Stimulated activated CD4-positive, alpha-beta T cell treated with anti-CD3 and anti-CD28 coated beads, Interleukin-2, amount 100 ng/mL, for 24 hours (primary cell): ENCODE results near the gene RFX2.
A peak's percentile ranks its signal among the peaks of the same experiment; 100 is the strongest.
"Not testable (repeated sequence)": the region's sequence is repeated elsewhere in the genome, so short reads cannot be mapped to it uniquely, and the experiment has no call there.

Source experiments
- DNase-seq, 2 donors: peaks; one replicate each; pipeline ENCODE4 v3.0.0-alpha.2; 2020

RFX2 gene

GRCh38 chr19:5967571-5967970 is 142.7 kb downstream of the RFX2 start:
- DNase-seq: no peak

- DNase-seq: no peak
Measured at GRCh38 chr19:5966941-5967340, 143.4 kb downstream of the RFX2 start.

- no peak for DNase-seq
Measured at GRCh38 chr19:5966215-5966614, 144.1 kb downstream of the RFX2 start.

DNA sequence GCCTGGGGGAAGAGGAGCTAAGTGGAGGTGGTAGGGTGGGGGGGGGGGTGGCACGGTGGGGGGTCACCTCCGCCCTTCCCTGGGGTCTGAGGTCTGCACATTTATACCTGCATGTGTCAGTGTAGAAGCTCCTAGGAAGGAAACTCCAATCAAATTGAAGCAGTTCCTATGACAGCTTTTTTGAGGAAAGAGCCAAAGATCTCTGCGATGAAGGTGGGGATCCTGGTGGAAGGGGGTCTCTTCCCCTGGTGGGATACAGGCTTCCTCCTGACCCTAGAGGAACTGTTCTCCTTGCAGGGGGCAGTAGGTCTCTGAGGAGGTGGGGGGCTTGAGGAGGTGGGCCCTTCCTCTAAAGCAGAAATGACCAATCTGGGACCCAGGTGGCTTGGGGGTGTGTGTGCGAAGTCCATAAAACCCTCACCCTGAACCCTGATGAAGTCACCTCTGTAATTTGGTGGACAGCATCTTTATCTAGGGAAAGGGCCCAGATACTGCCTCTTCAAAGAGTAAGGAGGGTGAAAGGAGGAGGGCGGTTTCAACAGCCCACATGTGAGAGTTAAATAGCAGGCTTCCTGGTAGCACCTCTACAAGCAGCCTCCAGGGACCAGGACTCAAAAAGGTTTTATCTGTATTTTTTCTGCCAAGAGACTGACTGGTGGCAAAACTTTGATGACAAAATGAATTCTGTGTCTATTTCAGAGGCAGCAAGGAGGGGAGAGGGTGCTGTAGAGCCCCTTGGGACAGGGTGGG is 145.3 kb downstream of the RFX2 start:
- DNase-seq: no peak

DNA sequence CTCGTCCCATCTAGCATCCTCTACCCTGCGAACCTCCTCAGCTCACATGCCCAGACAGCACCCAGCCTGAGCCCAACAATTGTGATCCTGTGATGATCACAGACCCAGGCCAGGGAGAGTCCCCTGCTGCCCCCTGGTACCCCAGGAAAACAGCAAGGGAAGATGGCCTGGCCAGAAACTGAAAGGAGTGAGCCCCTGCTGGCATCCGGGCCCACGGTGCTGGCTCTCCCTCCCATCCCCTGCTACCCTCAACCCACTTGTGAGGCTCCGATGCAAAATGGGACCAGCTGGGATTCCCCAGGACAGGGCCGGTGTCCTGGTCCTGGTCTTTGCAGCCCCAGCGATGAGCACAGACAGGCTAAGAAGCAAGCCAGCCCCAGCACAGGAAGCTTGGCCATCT is 146.4 kb downstream of the RFX2 start:
- no peak for DNase-seq

DNA sequence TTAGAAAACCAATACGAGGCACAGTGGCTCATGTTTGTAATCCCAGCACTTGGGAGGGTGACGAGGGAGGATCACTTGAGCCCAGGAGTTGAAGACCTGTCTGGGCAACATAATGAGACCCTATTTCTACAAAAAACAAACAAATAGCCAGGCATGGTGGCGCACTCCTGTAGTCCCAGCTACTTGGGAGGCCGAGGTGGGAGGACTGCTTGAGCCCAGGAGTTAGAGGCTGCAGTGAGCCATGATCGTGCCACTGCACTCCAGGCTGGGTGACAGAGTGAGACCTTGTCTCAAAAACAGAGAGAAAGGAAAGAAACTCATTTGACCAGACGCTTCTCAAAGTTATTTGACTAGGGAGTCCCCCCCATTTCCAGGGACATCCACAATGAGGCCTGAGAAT is 147.0 kb downstream of the RFX2 start:
- not testable (repeated sequence) for DNase-seq

DNA sequence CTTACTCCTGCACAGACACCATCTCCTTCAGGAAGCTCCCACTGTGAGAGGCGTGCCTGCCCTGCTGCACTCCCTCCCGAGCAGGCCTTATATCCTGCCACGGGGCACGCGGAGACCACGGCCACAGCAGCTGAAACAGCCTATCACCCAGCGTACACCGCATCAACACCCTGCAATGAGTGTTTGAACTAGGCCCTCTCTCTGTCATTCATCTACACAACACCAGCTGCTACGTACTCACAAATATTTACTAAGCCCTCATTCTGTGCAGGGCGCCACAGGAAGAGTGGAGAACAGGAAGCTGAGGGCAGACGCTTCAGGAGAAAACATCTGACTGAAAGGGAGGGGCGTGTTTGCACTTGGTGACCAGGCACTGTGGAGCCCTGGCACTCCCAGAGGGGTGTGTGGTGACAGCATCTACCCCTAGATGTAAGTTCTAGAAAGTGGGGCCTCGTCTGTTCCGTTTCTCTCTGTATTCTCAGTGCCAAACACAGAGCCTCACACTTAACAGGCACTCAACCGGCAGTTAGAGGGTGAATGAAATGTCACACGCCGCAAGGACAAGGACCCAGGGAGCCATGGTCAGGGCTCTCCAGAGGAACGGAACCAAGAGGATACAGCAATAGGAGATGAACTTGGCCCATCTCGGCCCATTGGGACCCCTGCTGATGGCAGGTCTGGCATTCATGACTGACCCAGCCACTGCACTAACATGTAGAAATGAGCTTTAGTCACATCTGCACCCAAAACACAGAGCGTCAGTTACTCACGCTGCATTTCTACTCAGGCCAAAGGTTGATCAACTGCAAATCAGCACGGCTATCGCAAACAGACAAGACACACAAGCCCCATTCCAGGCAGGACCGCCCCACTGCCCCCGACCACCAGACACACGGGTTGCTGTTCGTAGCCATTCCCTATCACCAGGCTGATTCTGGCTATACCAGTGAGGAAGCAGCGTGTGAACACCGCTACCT is 148.0 kb downstream of the RFX2 start:
- peak; percentile 50 to 51 for DNase-seq

GRCh38 chr19:5961641-5961968 is 148.7 kb downstream of the RFX2 start:
- not testable (repeated sequence) for DNase-seq

- DNase-seq: no peak
Measured at GRCh38 chr19:5960005-5961001, 150.0 kb downstream of the RFX2 start.

GRCh38 chr19:5959260-5960004 is 150.9 kb downstream of the RFX2 start:
- no peak for DNase-seq

GRCh38 chr19:5958851-5959122 is 151.5 kb downstream of the RFX2 start:
- no peak for DNase-seq

DNA sequence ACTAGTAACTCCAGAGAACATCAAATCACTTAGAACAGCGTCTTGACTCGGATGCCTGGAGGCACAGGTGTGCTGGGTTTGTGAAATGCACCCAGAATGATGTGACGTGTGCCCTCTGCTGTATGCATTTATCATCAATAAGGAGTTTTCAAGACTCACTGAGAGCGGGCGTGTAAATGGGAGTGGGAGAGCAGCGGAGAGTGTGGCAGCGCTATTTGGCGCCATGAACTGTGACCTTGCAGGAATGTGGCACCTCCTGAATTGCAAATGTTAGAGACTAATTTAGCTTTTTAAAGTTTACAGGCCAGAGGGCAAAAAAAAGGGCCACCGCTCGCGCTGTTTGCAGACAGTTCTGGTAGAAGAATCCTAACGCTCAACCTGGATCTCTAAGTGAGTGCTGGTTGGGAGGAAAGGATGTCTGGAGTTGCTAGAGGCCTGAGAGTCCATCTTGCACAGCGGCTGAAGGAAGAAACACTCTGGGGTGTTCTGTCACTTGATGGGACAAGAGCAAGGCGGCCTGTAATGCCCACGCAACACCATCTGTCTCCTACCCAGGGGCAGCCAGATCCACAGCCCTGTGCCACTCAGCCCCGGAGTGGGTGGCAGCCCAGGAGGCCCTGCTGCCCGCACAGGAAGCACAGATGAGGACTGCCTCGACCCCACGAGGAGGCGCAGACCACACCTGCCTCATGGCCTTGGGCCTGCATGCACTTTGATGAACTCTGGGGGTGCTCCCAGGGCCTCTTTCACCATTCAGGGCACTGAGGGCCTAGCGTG is 152.0 kb downstream of the RFX2 start:
- no peak for DNase-seq

DNA sequence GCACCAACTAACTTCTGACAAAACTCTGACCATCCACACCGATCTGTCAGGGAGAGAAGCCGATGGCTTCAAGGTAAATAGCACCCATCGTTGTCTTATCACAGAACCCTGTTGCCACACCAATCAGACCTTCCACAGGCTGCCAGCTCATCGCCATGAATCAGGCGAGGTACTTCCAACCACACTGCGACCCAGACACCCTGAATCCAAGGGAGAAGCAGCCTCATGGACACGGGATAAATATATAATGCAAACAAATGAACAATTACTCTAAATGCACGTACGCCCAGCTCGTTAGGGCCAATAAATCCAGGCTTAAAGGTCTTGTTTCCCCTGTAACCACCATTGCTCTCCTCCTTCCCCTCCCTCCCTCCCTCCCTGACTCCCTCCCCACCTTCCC is 153.1 kb downstream of the RFX2 start:
- no peak for DNase-seq

GRCh38 chr19:5956728-5957127 is 153.6 kb downstream of the RFX2 start:
- no peak for DNase-seq

GRCh38 chr19:5956323-5956722 is 154.0 kb downstream of the RFX2 start:
- no peak for DNase-seq

DNA sequence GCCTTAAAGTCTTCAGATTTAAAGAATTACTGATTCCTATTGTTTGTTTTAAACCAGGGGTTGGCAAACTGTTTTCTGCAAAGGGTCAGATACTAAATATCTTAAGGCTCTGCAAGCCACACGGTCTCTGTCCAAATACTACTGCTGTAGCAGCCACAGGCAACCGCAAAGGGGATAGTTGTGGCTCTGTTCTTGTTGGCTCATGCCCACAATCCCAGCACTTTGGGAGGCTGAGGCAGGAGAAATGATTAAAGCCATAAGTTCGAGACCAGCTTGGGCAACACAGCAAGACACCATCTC is 154.7 kb downstream of the RFX2 start:
- DNase-seq: no peak

- no peak for DNase-seq
Measured at GRCh38 chr19:5954293-5954692, 156.0 kb downstream of the RFX2 start.

- DNase-seq: peak; percentile 43 to 46
Measured at GRCh38 chr19:5953680-5954213, 156.6 kb downstream of the RFX2 start.

DNA sequence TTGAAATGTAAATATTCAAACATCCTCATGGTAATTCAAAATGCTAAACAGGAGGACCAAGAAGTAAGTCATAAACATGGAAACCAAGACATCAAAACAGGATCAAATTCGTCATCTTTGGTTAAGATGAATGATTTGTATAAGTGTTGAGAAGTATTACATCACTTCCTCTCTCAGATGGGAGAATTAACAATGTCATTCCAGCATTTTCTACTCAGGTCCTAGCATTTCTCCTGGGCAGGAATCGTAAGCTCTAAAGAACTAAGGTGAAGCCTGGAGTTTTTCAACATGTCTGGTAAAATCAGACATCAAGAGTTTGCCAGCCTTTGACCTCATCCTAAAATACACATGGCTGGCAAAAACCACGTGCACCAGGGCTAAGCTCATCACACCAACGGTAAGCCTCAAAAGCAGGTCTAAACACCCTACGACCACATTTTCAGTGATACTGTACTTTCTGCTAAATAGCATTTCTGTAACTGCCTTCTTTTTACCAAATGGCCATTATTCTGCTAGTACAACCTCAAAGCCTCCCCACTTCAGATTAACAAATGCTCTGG is 157.2 kb downstream of the RFX2 start:
- DNase-seq: no peak

GRCh38 chr19:5952193-5953029 is 157.9 kb downstream of the RFX2 start:
- no peak for DNase-seq
